GM10266 (cell line): ENCODE data around the gene ZNF678.
"Not testable (repeated sequence)": the region's sequence is repeated elsewhere in the genome, so short reads cannot be mapped to it uniquely, and the experiment has no call there.

Source experiments
- DNase-seq: peaks from one replicate; pipeline ENCODE4 v3.0.0; 2012; ENCODE audit errors: extremely low spot score
- TF ChIP-seq, protein P1 (sequence below): IDR thresholded peaks from 2 replicates; pipeline ENCODE4 v1.5.1; 2012; ENCODE audit warnings: mild to moderate bottlenecking, low read depth; ENCODE audit not compliant: control insufficient read depth, insufficient read depth; ENCODE audit errors: missing control alignments

The ZNF678 gene

DNA sequence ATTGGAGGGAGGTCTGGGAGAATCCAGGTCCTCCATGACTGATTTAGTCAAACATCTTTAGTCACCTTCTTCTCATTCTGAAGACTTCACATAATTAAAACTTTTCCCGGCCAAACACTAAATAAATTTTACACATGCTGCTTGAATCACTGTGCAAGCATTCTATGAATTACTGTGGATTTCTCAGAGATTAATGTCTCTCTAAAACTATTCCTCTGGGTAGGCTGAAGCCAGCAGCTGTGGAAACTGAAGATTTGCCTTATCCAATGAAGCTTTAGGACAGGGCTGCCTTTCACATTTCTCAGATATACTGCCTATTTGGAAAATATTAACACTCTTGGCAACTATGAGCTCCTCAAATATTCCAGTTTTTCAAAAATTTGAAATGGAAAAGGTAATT, 110.1 kb downstream of the ZNF678 start:
- TF ChIP-seq, protein P1, sequence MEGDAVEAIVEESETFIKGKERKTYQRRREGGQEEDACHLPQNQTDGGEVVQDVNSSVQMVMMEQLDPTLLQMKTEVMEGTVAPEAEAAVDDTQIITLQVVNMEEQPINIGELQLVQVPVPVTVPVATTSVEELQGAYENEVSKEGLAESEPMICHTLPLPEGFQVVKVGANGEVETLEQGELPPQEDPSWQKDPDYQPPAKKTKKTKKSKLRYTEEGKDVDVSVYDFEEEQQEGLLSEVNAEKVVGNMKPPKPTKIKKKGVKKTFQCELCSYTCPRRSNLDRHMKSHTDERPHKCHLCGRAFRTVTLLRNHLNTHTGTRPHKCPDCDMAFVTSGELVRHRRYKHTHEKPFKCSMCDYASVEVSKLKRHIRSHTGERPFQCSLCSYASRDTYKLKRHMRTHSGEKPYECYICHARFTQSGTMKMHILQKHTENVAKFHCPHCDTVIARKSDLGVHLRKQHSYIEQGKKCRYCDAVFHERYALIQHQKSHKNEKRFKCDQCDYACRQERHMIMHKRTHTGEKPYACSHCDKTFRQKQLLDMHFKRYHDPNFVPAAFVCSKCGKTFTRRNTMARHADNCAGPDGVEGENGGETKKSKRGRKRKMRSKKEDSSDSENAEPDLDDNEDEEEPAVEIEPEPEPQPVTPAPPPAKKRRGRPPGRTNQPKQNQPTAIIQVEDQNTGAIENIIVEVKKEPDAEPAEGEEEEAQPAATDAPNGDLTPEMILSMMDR, result no peak
- DNase-seq, result no peak

DNA sequence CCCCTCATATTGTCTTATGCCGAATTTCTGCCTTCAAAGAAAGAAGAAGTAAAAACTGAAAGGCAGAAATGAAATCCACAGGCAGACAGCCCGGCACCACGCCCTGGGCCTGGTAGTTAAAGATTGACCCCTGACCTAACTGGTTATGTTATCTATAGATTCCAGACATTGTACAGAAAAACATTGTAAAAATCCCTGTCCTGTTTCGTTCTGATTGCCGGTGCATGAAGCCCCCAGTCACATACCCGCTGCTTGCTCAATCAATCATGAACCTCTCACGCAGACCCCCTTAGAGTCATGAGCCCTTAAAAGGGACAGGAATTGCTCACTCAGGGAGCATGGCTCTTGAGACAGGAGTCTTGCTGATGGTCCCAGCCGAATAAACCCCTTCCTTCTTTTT, 122.5 kb downstream of the ZNF678 start:
- TF ChIP-seq, protein P1, result no peak
- DNase-seq, result no peak

DNA sequence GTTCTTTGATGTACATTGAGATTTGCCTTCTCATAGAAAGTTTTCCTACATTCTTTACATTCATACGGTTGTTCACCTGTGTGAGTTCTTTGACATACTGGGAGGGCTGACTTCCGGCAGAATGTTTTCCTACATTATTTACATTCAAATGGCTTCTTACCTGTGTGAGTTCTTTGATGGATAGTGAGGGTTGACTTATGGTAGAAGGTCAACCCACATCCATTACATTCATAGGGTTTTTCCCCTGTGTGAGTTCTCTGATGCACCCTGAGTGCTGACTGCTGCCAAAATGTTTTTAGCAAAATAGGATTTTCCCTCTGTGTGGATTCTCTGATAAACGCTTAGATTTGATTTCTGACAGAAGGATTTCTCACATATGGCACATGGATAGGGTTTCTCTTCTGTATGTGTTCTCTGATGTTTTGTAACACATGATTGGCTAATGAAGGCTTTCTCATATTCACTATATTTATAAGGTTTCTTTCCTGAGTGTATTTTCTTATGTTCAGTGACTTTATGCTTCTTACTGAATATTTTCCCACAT, 134.0 kb downstream of the ZNF678 start:
- TF ChIP-seq, protein P1, result no peak
- no peak for DNase-seq

DNA sequence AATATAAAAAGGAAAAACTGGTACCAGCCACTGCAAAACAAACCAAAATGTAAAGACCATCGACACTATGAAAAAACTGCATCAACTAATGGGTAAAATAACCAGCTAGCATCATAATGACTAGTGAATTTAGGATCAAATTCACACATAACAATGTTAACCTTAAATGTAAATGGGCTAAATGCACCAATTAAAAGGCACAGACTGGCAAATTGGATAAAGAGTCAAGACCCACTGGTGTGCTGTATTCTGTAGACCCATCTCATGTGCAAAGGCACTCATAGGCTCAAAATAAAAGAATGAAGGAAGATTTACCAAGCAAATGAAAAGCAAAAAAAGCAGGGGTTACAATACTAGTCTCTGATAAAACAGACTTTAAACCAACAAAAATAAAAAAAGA, 138.3 kb downstream of the ZNF678 start:
- DNase-seq, result not testable (repeated sequence)

DNA sequence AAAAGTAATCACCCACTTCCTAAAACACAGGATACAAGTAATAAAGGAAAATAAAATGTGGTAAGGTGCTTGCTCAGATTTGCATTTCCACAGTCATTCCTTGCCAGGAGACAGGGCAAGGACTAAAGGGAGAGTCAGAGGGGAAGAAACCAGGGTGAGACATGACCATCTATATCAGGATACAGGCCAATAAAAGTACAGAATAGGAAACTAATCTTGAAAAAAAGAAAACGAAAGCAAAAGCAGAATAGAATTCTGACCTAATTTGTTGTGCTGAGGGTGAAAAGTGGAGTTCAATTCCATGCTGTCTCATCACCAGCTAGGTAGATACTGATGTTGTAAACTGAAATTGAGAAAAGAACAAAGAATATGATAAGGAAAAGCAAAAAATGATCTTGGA, 144.5 kb downstream of the ZNF678 start:
- no peak for DNase-seq
- TF ChIP-seq, protein P1, result no peak

DNA sequence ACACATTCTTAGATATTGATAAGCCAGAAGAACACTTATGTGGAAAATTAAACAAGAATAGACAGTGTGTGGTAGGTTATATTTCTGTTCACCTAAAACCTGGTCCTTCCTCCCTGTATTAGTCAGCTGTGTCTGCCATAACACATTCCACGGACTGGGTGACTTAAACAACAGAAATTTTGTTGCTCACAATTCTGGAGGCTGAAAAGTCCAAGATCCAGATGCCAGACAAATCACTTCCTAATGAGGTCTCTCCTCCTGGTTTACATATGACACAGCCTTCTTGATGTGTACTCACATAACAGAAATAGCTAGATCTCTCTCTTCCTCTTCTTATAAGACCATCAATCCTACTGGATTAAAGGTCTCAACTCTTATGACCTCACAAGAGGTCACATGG, 146.1 kb downstream of the ZNF678 start:
- TF ChIP-seq, protein P1, result no peak
- DNase-seq, result no peak

DNA sequence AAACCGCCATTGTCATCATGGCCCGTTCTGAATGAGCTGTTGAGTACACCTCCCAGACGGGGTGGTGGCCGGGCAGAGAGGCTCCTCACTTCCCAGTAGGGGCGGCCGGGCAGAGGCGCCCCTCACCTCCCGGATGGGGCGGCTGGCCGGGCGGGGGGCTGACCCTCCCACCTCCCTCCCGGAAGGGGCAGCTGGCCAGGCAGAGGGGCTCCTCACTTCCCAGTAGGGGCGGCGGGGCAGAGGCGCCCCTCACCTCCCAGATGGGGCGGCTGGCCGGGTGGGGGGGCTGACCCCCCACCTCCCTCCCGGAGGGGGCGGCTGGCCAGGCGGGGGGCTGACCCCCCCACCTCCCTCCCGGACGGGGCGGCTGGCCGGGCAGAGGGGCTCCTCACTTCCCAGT, 147.1 kb downstream of the ZNF678 start:
- DNase-seq, result not testable (repeated sequence)

DNA sequence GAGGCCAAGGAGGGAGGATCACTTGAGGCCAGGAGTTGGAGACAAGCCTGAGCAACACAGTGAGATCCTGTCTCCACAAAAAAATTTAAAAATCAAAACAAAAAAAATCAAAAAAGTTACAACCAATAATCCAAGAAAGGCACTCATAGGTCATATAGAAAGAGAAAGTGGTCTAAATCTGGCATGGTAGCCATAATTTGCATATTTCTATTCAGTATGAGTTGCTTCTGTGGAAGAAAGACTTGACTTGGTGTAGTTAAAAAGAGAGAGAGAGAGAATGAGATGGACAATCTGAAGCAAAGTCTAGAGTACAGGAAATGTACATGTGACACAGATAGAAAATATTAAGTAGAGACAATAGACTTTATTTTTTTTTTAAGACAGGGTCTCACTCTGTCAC, 149.3 kb downstream of the ZNF678 start:
- TF ChIP-seq, protein P1, result no peak
- peak; percentile 53 for DNase-seq
